Neural cell (in vitro differentiated cells): Measurements from ENCODE around the gene LYPLAL1. TPM values are rescaled to one million over a fixed set of nuclear protein-coding genes. Genes with fewer than 3 reads are reported as not detected.

Experiments
- H2AFZ ChIP-seq: fragments of 200-600, 300-800 bp; sonication (generic), shearing (Covaris generic); 2 replicates; pipeline ENCODE4 v1.6.0; 2014; ENCODE audit warnings: low read depth, mild to moderate bottlenecking, antibody characterized with exemption, low read length, moderate library complexity
- H3F3A ChIP-seq: fragments of 200-600 bp; shearing (Covaris generic); 2 replicates; pipeline ENCODE4 v1.6.1; 2016; ENCODE audit warnings: mild to moderate bottlenecking, moderate library complexity, mixed read lengths, antibody characterized with exemption, low read length; ENCODE audit not compliant: insufficient read depth, poor library complexity, severe bottlenecking
- H3K27ac ChIP-seq: fragments of 200-600, 300-800 bp; sonication (generic), shearing (Covaris generic); 2 replicates; pipeline ENCODE4 v1.5.1; 2014; ENCODE audit warnings: mild to moderate bottlenecking, low read length, moderate library complexity
- H3K27me3 ChIP-seq: fragments of 300-800, 200-600 bp; sonication (generic), shearing (Covaris generic); 2 replicates; pipeline ENCODE4 v1.6.0; 2014; ENCODE audit warnings: mild to moderate bottlenecking, low read depth, low read length, moderate library complexity; ENCODE audit not compliant: insufficient read depth
- H3K36me3 ChIP-seq: fragments of 300-800, 200-600 bp; sonication (generic), shearing (Covaris generic); 2 replicates; pipeline ENCODE4 v1.5.1; 2014; ENCODE audit warnings: mild to moderate bottlenecking, antibody characterized with exemption, low read length, moderate library complexity; ENCODE audit not compliant: insufficient read depth
- H3K4me2 ChIP-seq: fragments of 300-800, 200-600 bp; sonication (generic), shearing (Covaris generic); 2 replicates; pipeline ENCODE4 v1.6.0; 2014; ENCODE audit warnings: mild to moderate bottlenecking, low read length
- H3K4me3 ChIP-seq: fragments of 300-800, 200-600 bp; sonication (generic), shearing (Covaris generic); 2 replicates; pipeline ENCODE4 v1.5.1; 2014; ENCODE audit warnings: mild to moderate bottlenecking, low read length, moderate library complexity
- H3K79me2 ChIP-seq: fragments of 200-600 bp; shearing (Covaris generic); replicated peaks from 2 replicates; pipeline ENCODE4 v1.6.0; 2014; ENCODE audit warnings: mild to moderate bottlenecking, low read length, moderate library complexity; ENCODE audit not compliant: insufficient read depth
- H3K9ac ChIP-seq: fragments of 300-800, 200-600 bp; sonication (generic), shearing (Covaris generic); 2 replicates; pipeline ENCODE4 v1.6.1; 2016; ENCODE audit warnings: mild to moderate bottlenecking, low read length, mixed read lengths
- H3K9me2 ChIP-seq: fragments of 200-600 bp; shearing (Covaris generic); 2 replicates; pipeline ENCODE4 v1.6.1; 2016; ENCODE audit warnings: mild to moderate bottlenecking, low read length, mixed read lengths; ENCODE audit not compliant: insufficient read depth
- H3K9me3 ChIP-seq: fragments of 200-600, 300-800 bp; sonication (generic), shearing (Covaris generic); 2 replicates; pipeline ENCODE4 v1.6.1; 2016; ENCODE audit warnings: mild to moderate bottlenecking, mixed run types, low read length, moderate library complexity, mixed read lengths
- H4K20me1 ChIP-seq: fragments of 200-600 bp; shearing (Covaris generic); 2 replicates; pipeline ENCODE4 v1.6.1; 2016; ENCODE audit warnings: mild to moderate bottlenecking, mixed run types; ENCODE audit not compliant: insufficient read depth
- EP300 ChIP-seq: fragments of 450-650 bp; conservative IDR thresholded peaks from 2 replicates; pipeline ENCODE4 v1.6.1; 2014; ENCODE audit warnings: antibody characterized with exemption, mild to moderate bottlenecking, moderate library complexity; ENCODE audit not compliant: poor library complexity, severe bottlenecking
- EZH2 ChIP-seq: fragments of 200-600, 300-800 bp; shearing (Covaris generic), sonication (generic); IDR thresholded peaks from 2 replicates; pipeline ENCODE4 v1.6.1; 2014; ENCODE audit warnings: antibody characterized with exemption, low read length, borderline replicate concordance, mild to moderate bottlenecking; ENCODE audit not compliant: insufficient read depth, poor library complexity, severe bottlenecking
- MXI1 ChIP-seq: fragments of 450-650 bp; conservative IDR thresholded peaks from 2 replicates; pipeline ENCODE4 v1.6.1; 2014; ENCODE audit warnings: antibody characterized with exemption, mild to moderate bottlenecking; ENCODE audit not compliant: poor library complexity, severe bottlenecking
- POLR2AphosphoS5 ChIP-seq: IDR thresholded peaks from 2 replicates; pipeline ENCODE4 v1.6.1; 2012
- RAD21 ChIP-seq: fragments of 450-650 bp; conservative IDR thresholded peaks from 2 replicates; pipeline ENCODE4 v1.6.1; 2014; ENCODE audit warnings: antibody characterized with exemption, mild to moderate bottlenecking, moderate library complexity
- REST ChIP-seq: IDR thresholded peaks from 2 replicates; pipeline ENCODE4 v1.6.1; 2012; ENCODE audit warnings: borderline replicate concordance
- SMC3 ChIP-seq: fragments of 450-650 bp; conservative IDR thresholded peaks from 2 replicates; pipeline ENCODE4 v1.6.1; 2014; ENCODE audit warnings: antibody characterized with exemption, mild to moderate bottlenecking, moderate library complexity; ENCODE audit not compliant: poor library complexity
- TAF1 ChIP-seq: IDR thresholded peaks from 2 replicates; pipeline ENCODE4 v1.6.1; 2012; ENCODE audit warnings: low read depth
- polyA plus RNA-seq: library from polyadenylated mRNA; depleted of rRNA; stranded (reverse); fragments of >200 nt; gene quantifications from 2 replicates; pipeline ENCODE4 v1.2.3, GENCODE V29; 2014
- TF ChIP-seq, protein P1 (sequence below): fragments of 450-650 bp; IDR thresholded peaks from 2 replicates; pipeline ENCODE4 v1.5.1; 2014; ENCODE audit warnings: antibody characterized with exemption, mild to moderate bottlenecking, moderate library complexity; ENCODE audit not compliant: poor library complexity, severe bottlenecking

Gene LYPLAL1
- polyA plus RNA-seq, 1 donor from 2014 or later, result 38.1 TPM

- Histone ChIP-seq H3K27me3 (no peaks in the 10 kb centered on the region), H2AFZ (no peak overlapping the region), H3K4me3 (no peak overlapping the region), H3K36me3 (no peaks in the 10 kb centered on the region), H3F3A (no peaks in the 10 kb centered on the region), H3K9ac (no peak overlapping the region), H3K9me2 (no peaks in the 10 kb centered on the region), H3K4me2 (no peak overlapping the region), H3K27ac (no peak overlapping the region), H3K9me3 (no peaks in the 10 kb centered on the region), H3K79me2 (no peaks in the 10 kb centered on the region), H4K20me1 (no peaks in the 10 kb centered on the region)
- no peak for TF ChIP-seq SMC3
- no peak for TF ChIP-seq MXI1
- TF ChIP-seq TAF1, result no peak
- TF ChIP-seq EP300, result no peak
- no peak for TF ChIP-seq EZH2
- no peak for TF ChIP-seq REST
- TF ChIP-seq RAD21, result no peak
- TF ChIP-seq, protein P1, sequence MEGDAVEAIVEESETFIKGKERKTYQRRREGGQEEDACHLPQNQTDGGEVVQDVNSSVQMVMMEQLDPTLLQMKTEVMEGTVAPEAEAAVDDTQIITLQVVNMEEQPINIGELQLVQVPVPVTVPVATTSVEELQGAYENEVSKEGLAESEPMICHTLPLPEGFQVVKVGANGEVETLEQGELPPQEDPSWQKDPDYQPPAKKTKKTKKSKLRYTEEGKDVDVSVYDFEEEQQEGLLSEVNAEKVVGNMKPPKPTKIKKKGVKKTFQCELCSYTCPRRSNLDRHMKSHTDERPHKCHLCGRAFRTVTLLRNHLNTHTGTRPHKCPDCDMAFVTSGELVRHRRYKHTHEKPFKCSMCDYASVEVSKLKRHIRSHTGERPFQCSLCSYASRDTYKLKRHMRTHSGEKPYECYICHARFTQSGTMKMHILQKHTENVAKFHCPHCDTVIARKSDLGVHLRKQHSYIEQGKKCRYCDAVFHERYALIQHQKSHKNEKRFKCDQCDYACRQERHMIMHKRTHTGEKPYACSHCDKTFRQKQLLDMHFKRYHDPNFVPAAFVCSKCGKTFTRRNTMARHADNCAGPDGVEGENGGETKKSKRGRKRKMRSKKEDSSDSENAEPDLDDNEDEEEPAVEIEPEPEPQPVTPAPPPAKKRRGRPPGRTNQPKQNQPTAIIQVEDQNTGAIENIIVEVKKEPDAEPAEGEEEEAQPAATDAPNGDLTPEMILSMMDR, result no peak
- TF ChIP-seq POLR2AphosphoS5, result no peak
Measured at GRCh38 chr1:219125342-219125741, 48.3 kb upstream of the LYPLAL1 start.

DNA sequence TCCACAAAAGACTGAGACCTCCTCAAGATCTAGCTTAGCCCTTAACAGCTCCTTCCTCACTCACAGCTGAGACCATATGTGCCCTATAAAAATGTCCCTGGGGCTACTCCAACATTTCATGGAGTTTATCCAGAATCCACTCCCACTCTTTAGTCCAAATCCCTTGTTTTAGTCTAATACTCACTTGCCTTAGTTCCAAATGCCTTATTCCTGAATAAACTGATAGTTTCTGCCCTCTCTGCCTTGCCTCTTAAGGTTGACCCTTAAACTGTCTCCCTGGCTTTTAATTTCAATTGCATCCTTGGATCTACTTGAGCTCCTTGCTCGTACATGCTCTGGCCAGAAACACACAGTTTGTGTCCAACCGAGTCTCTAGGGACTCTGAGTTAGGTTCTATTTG, 47.3 kb upstream of the LYPLAL1 start:
- TF ChIP-seq EZH2 (no peak), EP300 (no peak), TAF1 (no peak), POLR2AphosphoS5 (no peak), RAD21 (no peak), REST (no peak), MXI1 (no peak), SMC3 (no peak)
- TF ChIP-seq, protein P1, result no peak

More for the DNA sequence above, 47.3 kb upstream of the LYPLAL1 start:
- Histone ChIP-seq H4K20me1 (no peaks in the 10 kb centered on the region), H2AFZ (no peak overlapping the region), H3K9me2 (no peaks in the 10 kb centered on the region), H3K79me2 (no peaks in the 10 kb centered on the region), H3F3A (no peaks in the 10 kb centered on the region), H3K27me3 (no peaks in the 10 kb centered on the region), H3K27ac (no peak overlapping the region), H3K9ac (no peak overlapping the region), H3K4me3 (no peak overlapping the region), H3K36me3 (no peaks in the 10 kb centered on the region), H3K4me2 (no peak overlapping the region), H3K9me3 (no peaks in the 10 kb centered on the region)
